WTC11 (cell line): Measurements from ENCODE around the gene ZDHHC19. TPM values are rescaled to one million over a fixed set of nuclear protein-coding genes. Genes with fewer than 3 reads are reported as not detected.

ENCODE experiments used
- ATAC-seq: fragments of 200-7000 bp; cut with Tn5 transposase; 2 replicates; pipeline ENCODE4 v1.10.0; 2021; ENCODE audit warnings: mild to moderate bottlenecking, moderate library complexity
- CTCF ChIA-PET: fragments of 300-600 bp; sonication (Branson Sonifier 250); formaldehyde crosslinking; loops from one replicate; lab custom pipeline; 2021; ENCODE audit warnings: antibody characterized with exemption; lab: Charles Lee
- POLR2A ChIA-PET: fragments of 350-600 bp; sonication (Branson Sonifier 250); formaldehyde crosslinking; loops from one replicate; lab custom pipeline; 2021; ENCODE audit warnings: antibody characterized with exemption; lab: Charles Lee
- DNase-seq: peaks from one replicate; pipeline ENCODE4 v3.0.0; 2021; ENCODE audit warnings: low spot score
- H3K27ac Mint-ChIP-seq: 2 replicates; pipeline ENCODE4 v1.8.0; 2021; ENCODE audit warnings: mixed read lengths
- H3K27me3 Mint-ChIP-seq: 2 replicates; pipeline ENCODE4 v1.8.0; 2021; ENCODE audit warnings: low read depth, mild to moderate bottlenecking, moderate library complexity, mixed read lengths
- H3K36me3 Mint-ChIP-seq: 2 replicates; pipeline ENCODE4 v1.8.0; 2021; ENCODE audit warnings: mixed read lengths
- H3K4me1 Mint-ChIP-seq: 2 replicates; pipeline ENCODE4 v1.8.0; 2022; ENCODE audit warnings: mixed read lengths
- H3K4me3 Mint-ChIP-seq: 2 replicates; pipeline ENCODE4 v1.8.0; 2021; ENCODE audit warnings: mild to moderate bottlenecking, moderate library complexity, mixed read lengths
- H3K9me3 Mint-ChIP-seq: 2 replicates; pipeline ENCODE4 v1.8.0; 2021; ENCODE audit warnings: mixed read lengths
- ATF1 ChIP-seq: sonication (generic); formaldehyde crosslinking; IDR thresholded peaks from 2 replicates; pipeline ENCODE4 v1.8.1; 2023; ENCODE audit warnings: mild to moderate bottlenecking, moderate library complexity, missing genetic modification reagents
- ATF3 ChIP-seq: sonication (generic); formaldehyde crosslinking; conservative IDR thresholded peaks from 2 replicates; pipeline ENCODE4 v1.8.1; 2022; ENCODE audit warnings: mild to moderate bottlenecking, missing genetic modification reagents
- CREB1 ChIP-seq: sonication (generic); formaldehyde crosslinking; IDR thresholded peaks from 2 replicates; pipeline ENCODE4 v1.8.0; 2023; ENCODE audit warnings: mild to moderate bottlenecking, missing genetic modification reagents
- CTCF ChIP-seq: fragments of 200-600 bp; IDR thresholded peaks from 2 replicates; pipeline ENCODE4 v1.8.0; 2022; ENCODE audit warnings: antibody characterized with exemption
- E2F1 ChIP-seq: sonication (generic); formaldehyde crosslinking; IDR thresholded peaks from 2 replicates; pipeline ENCODE4 v1.8.0; 2022; ENCODE audit warnings: mild to moderate bottlenecking, missing genetic modification reagents
- E2F4 ChIP-seq: sonication (generic); formaldehyde crosslinking; IDR thresholded peaks from 2 replicates; pipeline ENCODE4 v1.8.1; 2022; ENCODE audit warnings: low read depth, mild to moderate bottlenecking, moderate library complexity, missing genetic modification reagents, borderline replicate concordance
- ELF4 ChIP-seq: sonication (generic); formaldehyde crosslinking; IDR thresholded peaks from 2 replicates; pipeline ENCODE4 v1.8.1; 2022; ENCODE audit warnings: low read depth, mild to moderate bottlenecking, moderate library complexity, missing genetic modification reagents
- FOXJ3 ChIP-seq: sonication (generic); formaldehyde crosslinking; IDR thresholded peaks from 2 replicates; pipeline ENCODE4 v1.9.0; 2021; ENCODE audit warnings: missing genetic modification reagents, mild to moderate bottlenecking, borderline replicate concordance
- GABPB1 ChIP-seq: sonication (generic); formaldehyde crosslinking; IDR thresholded peaks from 2 replicates; pipeline ENCODE4 v1.8.1; 2023; ENCODE audit warnings: mild to moderate bottlenecking, missing genetic modification reagents
- GTF2I ChIP-seq: fragments of 250-450 bp; sonication (Bioruptor Pico); conservative IDR thresholded peaks from 2 replicates; pipeline ENCODE4 v1.4.0; 2021; ENCODE audit warnings: mild to moderate bottlenecking
- HMGA2 ChIP-seq: fragments of 250-450 bp; sonication (Bioruptor Pico); IDR thresholded peaks from 2 replicates; pipeline ENCODE4 v1.4.0; 2021; ENCODE audit warnings: mild to moderate bottlenecking, moderate library complexity
- JUN ChIP-seq: sonication (generic); formaldehyde crosslinking; IDR thresholded peaks from 2 replicates; pipeline ENCODE4 v1.8.0; 2023; ENCODE audit warnings: mild to moderate bottlenecking, missing genetic modification reagents
- MLX ChIP-seq: sonication (generic); formaldehyde crosslinking; IDR thresholded peaks from 2 replicates; pipeline ENCODE4 v1.8.1; 2023; ENCODE audit warnings: mild to moderate bottlenecking, missing genetic modification reagents, moderate library complexity
- NFE2L1 ChIP-seq: sonication (generic); formaldehyde crosslinking; IDR thresholded peaks from 2 replicates; pipeline ENCODE4 v1.8.1; 2023; ENCODE audit warnings: missing genetic modification reagents
- NR3C1 ChIP-seq: sonication (generic); formaldehyde crosslinking; conservative IDR thresholded peaks from 2 replicates; pipeline ENCODE4 v1.8.1; 2023; ENCODE audit warnings: low read depth, mild to moderate bottlenecking, missing genetic modification reagents
- OVOL2 ChIP-seq: fragments of 250-450 bp; sonication (Bioruptor Pico); IDR thresholded peaks from 2 replicates; pipeline ENCODE4 v1.9.0; 2021; ENCODE audit warnings: mild to moderate bottlenecking, borderline replicate concordance
- RORB ChIP-seq: fragments of 250-450 bp; sonication (Bioruptor Pico); IDR thresholded peaks from 2 replicates; pipeline ENCODE4 v1.9.0; 2021; ENCODE audit warnings: mild to moderate bottlenecking
- SMAD3 ChIP-seq: sonication (generic); formaldehyde crosslinking; IDR thresholded peaks from 2 replicates; pipeline ENCODE4 v1.8.0; 2022; ENCODE audit warnings: missing genetic modification reagents, mild to moderate bottlenecking, borderline replicate concordance
- SP1 ChIP-seq: sonication (generic); formaldehyde crosslinking; conservative IDR thresholded peaks from 2 replicates; pipeline ENCODE4 v1.8.1; 2022; ENCODE audit warnings: missing genetic modification reagents
- ZMAT4 ChIP-seq: fragments of 250-450 bp; sonication (Bioruptor Pico); IDR thresholded peaks from 2 replicates; pipeline ENCODE4 v1.9.0; 2021; ENCODE audit warnings: mild to moderate bottlenecking
- ZNF138 ChIP-seq: sonication (generic); formaldehyde crosslinking; conservative IDR thresholded peaks from 2 replicates; pipeline ENCODE4 v1.8.1; 2022; ENCODE audit warnings: mild to moderate bottlenecking, moderate library complexity, missing genetic modification reagents
- ZNF281 ChIP-seq: sonication (generic); formaldehyde crosslinking; IDR thresholded peaks from 2 replicates; pipeline ENCODE4 v1.8.0; 2023; ENCODE audit warnings: mild to moderate bottlenecking, missing genetic modification reagents
- ZNF396 ChIP-seq: fragments of 250-450 bp; sonication (Bioruptor Pico); IDR thresholded peaks from 2 replicates; pipeline ENCODE4 v1.8.0; 2021; ENCODE audit warnings: mild to moderate bottlenecking, moderate library complexity, borderline replicate concordance
- total RNA-seq: library from RNA; stranded (reverse); gene quantifications from 3 replicates; pipeline ENCODE4 v1.2.3, GENCODE V29; 2021

Gene ZDHHC19
- total RNA-seq, 1 experiment from 2014 or later = 4.4 TPM

- no peak for TF ChIP-seq ZMAT4 (CRISPR knock-in tag)
Measured at GRCh38 chr3:196169836-196170240, 41.4 kb downstream of the ZDHHC19 start (continued).

- Mint-ChIP-seq H3K4me1 (peaks cover 3% of the 10 kb centered on the region; the same call in 1 of the 2 replicates), H3K27ac (no peak overlapping the region), H3K27me3 (no peaks in the 10 kb centered on the region), H3K9me3 (no peaks in the 10 kb centered on the region; the same call in 1 of the 2 replicates), H3K4me3 (no peak overlapping the region), H3K36me3 (no peaks in the 10 kb centered on the region)
- ChIA-PET POLR2A (no interaction called here), CTCF (no interaction called here)
- ATAC-seq = no peak
- DNase-seq = no peak
- no peak for TF ChIP-seq ATF3 (CRISPR knock-in tag)
- no peak for TF ChIP-seq CREB1 (CRISPR knock-in tag)
- TF ChIP-seq CTCF = no peak
- no peak for TF ChIP-seq NFE2L1 (CRISPR knock-in tag)
- TF ChIP-seq RORB (CRISPR knock-in tag) = no peak
- no peak for TF ChIP-seq MLX
- no peak for TF ChIP-seq ZMAT4 (CRISPR knock-in tag)
- no peak for TF ChIP-seq JUN
- TF ChIP-seq ATF1 (CRISPR knock-in tag) = no peak
- no peak for TF ChIP-seq SP1
Measured at GRCh38 chr3:196168808-196169391, 42.3 kb downstream of the ZDHHC19 start.

- H3K27me3 Mint-ChIP-seq = no peaks in the 10 kb centered on the region
- H3K4me3 Mint-ChIP-seq = no peak overlapping the region
- no peak overlapping the region for H3K27ac Mint-ChIP-seq
- H3K36me3 Mint-ChIP-seq = no peaks in the 10 kb centered on the region
- H3K4me1 Mint-ChIP-seq = peaks cover 3% of the 10 kb centered on the region; the same call in 1 of the 2 replicates
- TF ChIP-seq GABPB1 (CRISPR knock-in tag) (no peak), ZNF281 (CRISPR knock-in tag) (no peak), ZNF396 (no peak), E2F1 (CRISPR knock-in tag) (no peak), OVOL2 (CRISPR knock-in tag) (no peak), ELF4 (CRISPR knock-in tag) (no peak), HMGA2 (CRISPR knock-in tag) (no peak), SMAD3 (CRISPR knock-in tag) (no peak), GTF2I (CRISPR knock-in tag) (no peak), E2F4 (CRISPR knock-in tag) (no peak), NR3C1 (CRISPR knock-in tag) (no peak), FOXJ3 (no peak), ZNF138 (CRISPR knock-in tag) (no peak)
- ChIA-PET POLR2A (no interaction called here), CTCF (interaction anchor here (0.7 kb wide), 1 partner anchor 75 kb away, joined by 4 read pairs; no protein-coding TSS in a partner anchor)
- DNase-seq = no peak
- no peaks in the 10 kb centered on the region; the same call in 1 of the 2 replicates for H3K9me3 Mint-ChIP-seq
- no peak for ATAC-seq
Measured at GRCh38 chr3:196166741-196167140, 44.5 kb downstream of the ZDHHC19 start.
